Vagina (tissue), 2 donors: ENCODE data around the gene PSAPL1.

Source experiments
- CTCF ChIP-seq, 3 experiments: fragments of 450-650 bp in 2 of 3; fragments of 200-600 bp in 1 of 3; sonication (generic) in 1 of 3; IDR thresholded peaks; one replicate each; pipeline ENCODE4 v1.5.1; 2017 to 2019; ENCODE audit warnings: antibody characterized with exemption in 3 of 3, mild to moderate bottlenecking in 2 of 3, moderate library complexity in 2 of 3
- POLR2A ChIP-seq, 2 donors: fragments of 450-650 bp; IDR thresholded peaks; one replicate each; pipeline ENCODE4 v1.6.1; 2017; ENCODE audit warnings: antibody characterized with exemption in 2 of 2, mild to moderate bottlenecking in 2 of 2, moderate library complexity in 2 of 2

GRCh38 chr4:7393601-7394575, 40.8 kb downstream of the PSAPL1 start:
- no peak for TF ChIP-seq CTCF (IDR thresholded peaks at IDR 0.05)
- no peak for TF ChIP-seq POLR2A (IDR thresholded peaks at IDR 0.05)
